Naive thymus-derived CD4-positive, alpha-beta T cell (primary cell): ENCODE measurements around the gene CLSTN2. TPM values are rescaled to one million over a fixed set of nuclear protein-coding genes. Genes with fewer than 3 reads are reported as not detected.

Experiments used
- ATAC-seq: fragments of 150-1000 bp; cut with Tn5 transposase; 2 replicates; pipeline ENCODE4 v1.10.0; 2021; ENCODE audit warnings: mild to moderate bottlenecking, moderate library complexity
- CTCF ChIA-PET: fragments of 350-600 bp; sonication (Branson Sonifier 250); formaldehyde crosslinking; loops from one replicate; lab custom pipeline; 2021; ENCODE audit warnings: antibody characterized with exemption; lab: Charles Lee
- POLR2A ChIA-PET: fragments of 350-600 bp; sonication (Branson Sonifier 250); formaldehyde crosslinking; loops from one replicate; lab custom pipeline; 2021; ENCODE audit warnings: antibody characterized with exemption, inconsistent platforms; lab: Charles Lee
- DNase-seq, 9 donors: peaks; one replicate each; pipeline versions ENCODE4 v3.0.0 to v3.0.0-alpha.2; 2020 to 2022; ENCODE audit warnings: mixed read lengths in 1 of 9
- H3K27ac ChIP-seq: one replicate; pipeline ENCODE4 v1.7.0; 2013; ENCODE audit warnings: mild to moderate bottlenecking, low read depth, low read length, moderate library complexity
- H3K27me3 ChIP-seq, 2 donors: one replicate each; pipeline ENCODE4 v1.7.0; 2013; ENCODE audit warnings: low read length in 2 of 2, mild to moderate bottlenecking in 2 of 2, moderate library complexity in 2 of 2; ENCODE audit not compliant: control insufficient read depth in 2 of 2, insufficient read depth in 2 of 2
- H3K36me3 ChIP-seq, 3 experiments: 1 replicate in 2 of 3; 2 replicates in 1 of 3; pipeline ENCODE4 v1.7.0; 2013; ENCODE audit warnings: low read length in 3 of 3, mild to moderate bottlenecking in 3 of 3, moderate library complexity in 1 of 3; ENCODE audit not compliant: insufficient read depth in 3 of 3, control insufficient read depth in 2 of 3
- H3K4me1 ChIP-seq, 2 donors: one replicate each; pipeline ENCODE4 v1.7.0; 2013; ENCODE audit warnings: low read length in 2 of 2, mild to moderate bottlenecking in 2 of 2, moderate library complexity in 1 of 2; ENCODE audit not compliant: control insufficient read depth in 2 of 2, insufficient read depth in 2 of 2
- H3K4me3 ChIP-seq: 2 replicates; pipeline ENCODE4 v1.7.0; 2013; ENCODE audit warnings: mild to moderate bottlenecking, low read length
- H3K9me3 ChIP-seq, 3 experiments: 1 replicate in 2 of 3; 2 replicates in 1 of 3; pipeline ENCODE4 v1.7.0; 2013; ENCODE audit warnings: low read length in 3 of 3; ENCODE audit not compliant: control insufficient read depth in 2 of 3
- H3K27ac Mint-ChIP-seq, 9 donors: one replicate each; pipeline ENCODE4 v1.8.0; 2020 to 2022; ENCODE audit warnings: mixed read lengths in 9 of 9, mild to moderate bottlenecking in 8 of 9, moderate library complexity in 5 of 9, inconsistent platforms in 2 of 9
- H3K27me3 Mint-ChIP-seq, 5 donors: one replicate each; pipeline ENCODE4 v1.8.0; 2021 to 2022; ENCODE audit warnings: mixed read lengths in 5 of 5, mild to moderate bottlenecking in 1 of 5
- H3K36me3 Mint-ChIP-seq, 5 donors: one replicate each; pipeline ENCODE4 v1.8.0; 2020 to 2022; ENCODE audit warnings: mixed read lengths in 5 of 5, mild to moderate bottlenecking in 3 of 5, inconsistent platforms in 1 of 5
- H3K4me1 Mint-ChIP-seq, 7 donors: one replicate each; pipeline ENCODE4 v1.8.0; 2020 to 2022; ENCODE audit warnings: mixed read lengths in 7 of 7, mild to moderate bottlenecking in 3 of 7, inconsistent platforms in 1 of 7
- H3K4me3 Mint-ChIP-seq, 10 donors: one replicate each; pipeline ENCODE4 v1.8.0; 2020 to 2022; ENCODE audit warnings: mild to moderate bottlenecking in 10 of 10, mixed read lengths in 10 of 10, moderate library complexity in 6 of 10, inconsistent platforms in 2 of 10
- H3K9me3 Mint-ChIP-seq, 11 donors: one replicate each; pipeline ENCODE4 v1.8.0; 2020 to 2022; ENCODE audit warnings: mixed read lengths in 11 of 11, mild to moderate bottlenecking in 4 of 11, inconsistent platforms in 1 of 11, moderate library complexity in 1 of 11
- intact Hi-C, 2 donors: fragments of 100-400 bp; cut with micrococcal nuclease; formaldehyde crosslinking; loops; one replicate each; pipeline ENCODE4 v1.15.1; 2023
- polyA plus RNA-seq, 2 donors: library from polyadenylated mRNA; unstranded; fragments of 300-500 nt; fragmentation: Illumina TruSeq; gene quantifications; one replicate each; pipeline ENCODE4 v1.2.3, GENCODE V29; 2021
- total RNA-seq, 6 experiments: library from RNA in 5 of 6; stranded (reverse) in 5 of 6; gene quantifications; 1 replicate in 5 of 6; 2 replicates in 1 of 6; pipeline ENCODE4 v1.2.3 and lab custom pipeline; 2021 to 2026

CLSTN2 gene
- total and polyA plus RNA-seq, 7 experiments from 2014 or later = 0.02 TPM; not detected in 6

- Mint-ChIP-seq H3K27ac (no peak overlapping the region), H3K4me3 (no peak overlapping the region), H3K27me3 (peaks cover 0 to 12% (median 8%) of the 10 kb centered on the region in 5 donors), H3K9me3 (peaks cover 0 to 3% (median 0%) of the 10 kb centered on the region in 11 donors), H3K36me3 (no peaks in the 10 kb centered on the region), H3K4me1 (peaks cover 0 to 4% (median 0%) of the 10 kb centered on the region in 7 donors)
- intact Hi-C loops = no loop called here
- H3K4me1 ChIP-seq = no peaks in the 10 kb centered on the region
- no peaks in the 10 kb centered on the region for H3K9me3 ChIP-seq
- ChIA-PET POLR2A (no interaction called here), CTCF (no interaction called here)
- H3K36me3 ChIP-seq = no peaks in the 10 kb centered on the region
- ATAC-seq (no peak), DNase-seq (no peak)
- H3K27ac ChIP-seq = no peak overlapping the region
- H3K4me3 ChIP-seq = no peak overlapping the region
- no peaks in the 10 kb centered on the region for H3K27me3 ChIP-seq
These were observed 532.2 kb downstream of the CLSTN2 start for GRCh38 chr3:140467104-140467577.

- no peak overlapping the region for H3K27ac Mint-ChIP-seq
- CTCF ChIA-PET = no interaction called here
- POLR2A ChIA-PET = no interaction called here
- Histone ChIP-seq H3K9me3 (no peaks in the 10 kb centered on the region), H3K4me3 (no peak overlapping the region), H3K36me3 (no peaks in the 10 kb centered on the region), H3K27me3 (no peaks in the 10 kb centered on the region), H3K27ac (no peak overlapping the region), H3K4me1 (no peaks in the 10 kb centered on the region)
- peaks cover 0 to 4% (median 0%) of the 10 kb centered on the region in 7 donors for H3K4me1 Mint-ChIP-seq
- no peak for ATAC-seq
- H3K27me3 Mint-ChIP-seq = peaks cover 0 to 12% (median 8%) of the 10 kb centered on the region in 5 donors
- DNase-seq = no peak
- H3K4me3 Mint-ChIP-seq = no peak overlapping the region
- intact Hi-C loops = no loop called here
- no peaks in the 10 kb centered on the region for H3K36me3 Mint-ChIP-seq
- H3K9me3 Mint-ChIP-seq = peaks cover 0 to 3% (median 0%) of the 10 kb centered on the region in 11 donors
These were observed 532.9 kb downstream of the CLSTN2 start for GRCh38 chr3:140467796-140468315.

- POLR2A ChIA-PET = no interaction called here
- no peaks in the 10 kb centered on the region for H3K9me3 ChIP-seq
- no peak overlapping the region for H3K4me3 ChIP-seq
- H3K27me3 ChIP-seq = no peaks in the 10 kb centered on the region
- ATAC-seq = no peak
- Mint-ChIP-seq H3K9me3 (peaks cover 0 to 3% (median 0%) of the 10 kb centered on the region in 11 donors), H3K27ac (no peak overlapping the region), H3K4me3 (no peak overlapping the region), H3K4me1 (peaks cover 0 to 3% (median 0%) of the 10 kb centered on the region in 7 donors), H3K27me3 (peaks cover 0 to 11% (median 7%) of the 10 kb centered on the region in 5 donors), H3K36me3 (no peaks in the 10 kb centered on the region)
- intact Hi-C loops = no loop called here
- no peak for DNase-seq
- no peak overlapping the region for H3K27ac ChIP-seq
- H3K4me1 ChIP-seq = no peaks in the 10 kb centered on the region
- H3K36me3 ChIP-seq = no peaks in the 10 kb centered on the region
- CTCF ChIA-PET = no interaction called here
These were observed 533.4 kb downstream of the CLSTN2 start for GRCh38 chr3:140468407-140468806.

- no peaks in the 10 kb centered on the region for H3K9me3 ChIP-seq
- intact Hi-C loops = no loop called here
- no peak overlapping the region for H3K27ac Mint-ChIP-seq
- H3K4me3 ChIP-seq = no peak overlapping the region
- H3K4me3 Mint-ChIP-seq = no peak overlapping the region
- no peaks in the 10 kb centered on the region for H3K36me3 ChIP-seq
- ATAC-seq = no peak
- ChIA-PET POLR2A (no interaction called here), CTCF (no interaction called here)
- H3K9me3 Mint-ChIP-seq = peaks cover 0 to 3% (median 0%) of the 10 kb centered on the region in 11 donors
- no peak overlapping the region for H3K27ac ChIP-seq
- H3K27me3 ChIP-seq = no peaks in the 10 kb centered on the region
- peaks cover 0 to 10% (median 4%) of the 10 kb centered on the region in 5 donors for H3K27me3 Mint-ChIP-seq
- H3K4me1 ChIP-seq = no peaks in the 10 kb centered on the region
- no peak for DNase-seq
- no peaks in the 10 kb centered on the region for H3K4me1 Mint-ChIP-seq
- no peaks in the 10 kb centered on the region for H3K36me3 Mint-ChIP-seq
These were observed 534.5 kb downstream of the CLSTN2 start for GRCh38 chr3:140469491-140469890.

GRCh38 chr3:140470211-140470610 lies 535.2 kb downstream of the CLSTN2 start:
- H3K4me3 Mint-ChIP-seq = no peak overlapping the region
- Histone ChIP-seq H3K4me3 (no peak overlapping the region), H3K4me1 (no peaks in the 10 kb centered on the region), H3K27me3 (no peaks in the 10 kb centered on the region), H3K27ac (no peak overlapping the region), H3K9me3 (no peaks in the 10 kb centered on the region), H3K36me3 (no peaks in the 10 kb centered on the region)
- intact Hi-C loops = no loop called here
- H3K36me3 Mint-ChIP-seq = no peaks in the 10 kb centered on the region
- no peaks in the 10 kb centered on the region for H3K4me1 Mint-ChIP-seq
- POLR2A ChIA-PET = no interaction called here
- CTCF ChIA-PET = no interaction called here
- no peak for ATAC-seq
- H3K27ac Mint-ChIP-seq = no peak overlapping the region
- H3K9me3 Mint-ChIP-seq = peaks cover 0 to 4% (median 0%) of the 10 kb centered on the region in 11 donors
- H3K27me3 Mint-ChIP-seq = peaks cover 0 to 10% (median 4%) of the 10 kb centered on the region in 5 donors
- no peak for DNase-seq

- no peak for ATAC-seq
These were observed 536.0 kb downstream of the CLSTN2 start for GRCh38 chr3:140470962-140471361.

More at GRCh38 chr3:140470962-140471361, 536.0 kb downstream of the CLSTN2 start:
- H3K9me3 Mint-ChIP-seq = peaks cover 0 to 4% (median 0%) of the 10 kb centered on the region in 11 donors
- POLR2A ChIA-PET = no interaction called here
- no peaks in the 10 kb centered on the region for H3K9me3 ChIP-seq
- no peaks in the 10 kb centered on the region for H3K36me3 ChIP-seq
- H3K27ac Mint-ChIP-seq = no peak overlapping the region
- no peaks in the 10 kb centered on the region for H3K36me3 Mint-ChIP-seq
- H3K4me3 ChIP-seq = no peak overlapping the region
- no peak for DNase-seq
- intact Hi-C loops = no loop called here
- H3K4me3 Mint-ChIP-seq = no peak overlapping the region
- H3K4me1 ChIP-seq = no peaks in the 10 kb centered on the region
- no peaks in the 10 kb centered on the region for H3K4me1 Mint-ChIP-seq
- peaks cover 0 to 10% (median 4%) of the 10 kb centered on the region in 5 donors for H3K27me3 Mint-ChIP-seq
- no peak overlapping the region for H3K27ac ChIP-seq
- H3K27me3 ChIP-seq = no peaks in the 10 kb centered on the region
- CTCF ChIA-PET = no interaction called here
